ENCODE results near the gene CCDC6.

The CCDC6 gene

GRCh38 chr10:59819265-59819664, 87.1 kb downstream of the CCDC6 start:
- TF ChIP-seq CTCF (IDR thresholded peaks at IDR 0.05; ENCODE audit: extremely low read depth, insufficient read depth, missing control alignments): no peak
- no peak for DNase-seq (ENCODE audit: low spot score)
- in situ Hi-C loops (cut with MboI; ENCODE audit: low pct_unique_long_range_greater_than_20kb, low sequenced_read_pairs, unreplicated experiment): loop anchor here (10.0 kb wide), 1 partner anchor 184 kb away; no protein-coding TSS in a partner anchor

- DNase-seq (ENCODE audit: low spot score): no peak
- in situ Hi-C loops (cut with MboI; ENCODE audit: low pct_unique_long_range_greater_than_20kb, low sequenced_read_pairs, unreplicated experiment): loop anchor here (10.0 kb wide), 1 partner anchor 183 kb away; no protein-coding TSS in a partner anchor
- no peak for TF ChIP-seq CTCF (IDR thresholded peaks at IDR 0.05; ENCODE audit: extremely low read depth, insufficient read depth, missing control alignments)
These were observed 88.6 kb downstream of the CCDC6 start for GRCh38 chr10:59817773-59818172.

- TF ChIP-seq CTCF (IDR thresholded peaks at IDR 0.05; ENCODE audit: extremely low read depth, insufficient read depth, missing control alignments): no peak
- no peak for DNase-seq (ENCODE audit: low spot score)
- in situ Hi-C loops (cut with MboI; ENCODE audit: low pct_unique_long_range_greater_than_20kb, low sequenced_read_pairs, unreplicated experiment): loop anchor here (10.0 kb wide), 1 partner anchor 180 kb away; no protein-coding TSS in a partner anchor
These were observed 91.5 kb downstream of the CCDC6 start for GRCh38 chr10:59814878-59815277.

GRCh38 chr10:59812519-59813122, 93.7 kb downstream of the CCDC6 start:
- in situ Hi-C loops (cut with MboI; ENCODE audit: low pct_unique_long_range_greater_than_20kb, low sequenced_read_pairs, unreplicated experiment): loop anchor here (10.0 kb wide), 1 partner anchor 178 kb away; no protein-coding TSS in a partner anchor
- TF ChIP-seq CTCF (IDR thresholded peaks at IDR 0.05; ENCODE audit: extremely low read depth, insufficient read depth, missing control alignments): no peak

GRCh38 chr10:59809644-59809974, 96.7 kb downstream of the CCDC6 start:
- no peak for TF ChIP-seq CTCF (IDR thresholded peaks at IDR 0.05; ENCODE audit: extremely low read depth, insufficient read depth, missing control alignments)
- in situ Hi-C loops (cut with MboI; ENCODE audit: low pct_unique_long_range_greater_than_20kb, low sequenced_read_pairs, unreplicated experiment): no loop called here
- DNase-seq (ENCODE audit: low spot score): no peak

More at GRCh38 chr10:59812519-59813122, 93.7 kb downstream of the CCDC6 start:
- no peak for DNase-seq (ENCODE audit: low spot score)

GRCh38 chr10:59808896-59809643, 97.3 kb downstream of the CCDC6 start:
- peak; percentile 85 for TF ChIP-seq CTCF (IDR thresholded peaks at IDR 0.05; ENCODE audit: extremely low read depth, insufficient read depth, missing control alignments)
- DNase-seq (ENCODE audit: low spot score): peak; percentile 34
- in situ Hi-C loops (cut with MboI; ENCODE audit: low pct_unique_long_range_greater_than_20kb, low sequenced_read_pairs, unreplicated experiment): no loop called here

All from GM13977 (cell line).